HG02763 (cell line): ENCODE results near the gene ATP6V0A1.
"Not testable (repeated sequence)": the region's sequence is repeated elsewhere in the genome, so short reads cannot be mapped to it uniquely, and the experiment has no call there.

ENCODE experiments used
- ATAC-seq: cut with Tn5 transposase; IDR thresholded peaks from one replicate; pipeline ENCODE4 v1.9.1; 2021; ENCODE audit warnings: mild to moderate bottlenecking, moderate library complexity; ENCODE audit not compliant: unreplicated experiment

The ATP6V0A1 gene

GRCh38 chr17:42555961-42556617 is 97.4 kb downstream of the ATP6V0A1 start:
- ATAC-seq = not testable (repeated sequence)

DNA sequence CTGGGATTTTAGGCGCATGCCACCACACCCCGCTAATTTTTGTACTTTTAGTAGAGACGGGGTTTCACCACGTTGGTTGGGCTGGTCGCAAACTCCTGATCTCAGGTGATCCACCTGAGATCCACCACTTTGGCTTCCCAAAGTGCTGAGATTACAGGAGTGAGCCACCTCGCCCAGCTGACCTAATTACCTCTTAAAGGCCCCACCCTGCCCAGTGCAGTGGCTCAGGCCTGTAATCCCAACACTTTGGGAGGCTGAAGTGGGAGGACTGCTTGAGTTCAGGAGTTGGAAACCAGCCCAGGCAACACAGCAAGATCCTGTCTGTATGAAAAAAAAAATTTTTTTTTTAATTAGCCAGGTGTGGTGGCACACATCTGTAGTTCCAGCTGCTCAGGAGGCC is 100.4 kb downstream of the ATP6V0A1 start:
- no peak for ATAC-seq

GRCh38 chr17:42560246-42560645 is 101.6 kb downstream of the ATP6V0A1 start:
- no peak for ATAC-seq

DNA sequence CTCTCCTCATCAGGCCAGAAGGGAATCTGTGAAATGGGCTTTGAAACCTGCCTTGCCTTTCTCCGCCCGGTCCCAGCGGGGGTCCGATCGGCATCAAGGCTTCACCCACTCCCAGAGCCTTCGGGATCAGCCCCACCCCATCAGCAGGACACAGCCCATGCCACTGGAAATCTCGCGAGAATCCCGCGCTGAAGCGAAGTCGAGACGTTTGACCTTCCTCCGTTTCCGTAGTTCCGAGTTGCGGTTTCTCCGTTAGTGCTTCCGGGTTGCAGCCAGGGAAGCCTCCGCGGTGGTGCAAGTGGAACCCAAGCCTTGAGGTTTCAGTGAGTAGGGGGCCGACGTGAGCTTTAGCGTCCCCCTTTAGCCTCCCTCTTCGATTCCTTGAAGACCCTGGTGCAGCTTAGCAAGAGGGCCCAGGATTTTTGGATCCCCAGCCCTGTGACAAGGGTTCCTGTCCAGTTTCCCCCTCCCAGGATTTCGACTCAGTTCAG is 103.3 kb downstream of the ATP6V0A1 start, which contains the start of gene COASY:
Gene COASY, plus strand, starts transcription at position 252 of the 491 bp plus-strand sequence. CDS start 475 bp downstream, outside the sequence.
- no peak for ATAC-seq

DNA sequence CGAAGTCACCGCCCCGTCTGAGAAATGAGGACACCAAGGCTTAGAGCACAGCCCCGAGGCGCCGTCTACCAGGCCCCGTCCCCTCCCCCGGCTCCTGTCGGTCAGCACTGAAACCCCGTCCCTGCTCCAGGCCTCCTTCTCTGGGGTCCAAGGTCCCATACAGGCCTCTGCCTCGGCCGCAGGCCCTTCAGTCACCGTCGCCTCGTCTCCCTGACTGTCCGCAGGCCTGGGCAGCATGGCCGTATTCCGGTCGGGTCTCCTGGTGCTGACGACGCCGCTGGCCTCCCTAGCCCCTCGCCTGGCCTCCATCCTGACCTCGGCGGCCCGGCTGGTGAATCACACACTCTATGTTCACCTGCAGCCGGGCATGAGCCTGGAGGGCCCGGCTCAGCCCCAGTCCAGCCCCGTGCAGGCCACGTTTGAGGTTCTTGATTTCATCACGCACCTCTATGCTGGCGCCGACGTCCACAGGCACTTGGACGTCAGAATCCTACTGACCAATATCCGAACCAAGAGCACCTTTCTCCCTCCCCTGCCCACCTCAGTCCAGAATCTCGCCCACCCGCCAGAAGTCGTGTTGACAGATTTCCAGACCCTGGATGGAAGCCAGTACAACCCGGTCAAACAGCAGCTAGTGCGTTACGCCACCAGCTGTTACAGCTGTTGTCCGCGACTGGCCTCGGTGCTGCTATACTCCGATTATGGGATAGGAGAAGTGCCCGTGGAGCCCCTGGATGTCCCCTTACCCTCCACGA is 103.9 kb downstream of the ATP6V0A1 start:
- ATAC-seq = no peak

DNA sequence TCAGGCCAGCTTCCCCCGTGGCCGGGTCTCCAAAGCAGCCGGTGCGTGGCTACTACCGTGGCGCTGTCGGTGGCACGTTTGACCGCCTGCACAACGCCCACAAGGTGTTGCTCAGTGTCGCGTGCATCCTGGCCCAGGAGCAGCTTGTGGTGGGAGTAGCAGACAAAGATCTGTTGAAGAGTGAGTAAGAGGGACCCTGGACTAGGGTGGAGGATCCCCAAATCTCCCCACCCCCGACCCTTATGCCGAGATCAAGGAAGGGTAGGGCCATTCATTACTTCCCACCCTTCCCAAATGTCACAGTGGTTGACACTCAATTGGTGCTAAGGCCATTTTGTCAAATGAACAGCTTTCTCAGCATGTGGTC is 104.4 kb downstream of the ATP6V0A1 start:
- ATAC-seq = no peak

GRCh38 chr17:42563543-42563942 is 104.9 kb downstream of the ATP6V0A1 start:
- no peak for ATAC-seq

- no peak for ATAC-seq
These were observed 105.3 kb downstream of the ATP6V0A1 start for GRCh38 chr17:42563950-42564349.

- no peak for ATAC-seq
These were observed 106.3 kb downstream of the ATP6V0A1 start for GRCh38 chr17:42564815-42565522.

- no peak for ATAC-seq
These were observed 107.0 kb downstream of the ATP6V0A1 start for GRCh38 chr17:42565523-42566214.

DNA sequence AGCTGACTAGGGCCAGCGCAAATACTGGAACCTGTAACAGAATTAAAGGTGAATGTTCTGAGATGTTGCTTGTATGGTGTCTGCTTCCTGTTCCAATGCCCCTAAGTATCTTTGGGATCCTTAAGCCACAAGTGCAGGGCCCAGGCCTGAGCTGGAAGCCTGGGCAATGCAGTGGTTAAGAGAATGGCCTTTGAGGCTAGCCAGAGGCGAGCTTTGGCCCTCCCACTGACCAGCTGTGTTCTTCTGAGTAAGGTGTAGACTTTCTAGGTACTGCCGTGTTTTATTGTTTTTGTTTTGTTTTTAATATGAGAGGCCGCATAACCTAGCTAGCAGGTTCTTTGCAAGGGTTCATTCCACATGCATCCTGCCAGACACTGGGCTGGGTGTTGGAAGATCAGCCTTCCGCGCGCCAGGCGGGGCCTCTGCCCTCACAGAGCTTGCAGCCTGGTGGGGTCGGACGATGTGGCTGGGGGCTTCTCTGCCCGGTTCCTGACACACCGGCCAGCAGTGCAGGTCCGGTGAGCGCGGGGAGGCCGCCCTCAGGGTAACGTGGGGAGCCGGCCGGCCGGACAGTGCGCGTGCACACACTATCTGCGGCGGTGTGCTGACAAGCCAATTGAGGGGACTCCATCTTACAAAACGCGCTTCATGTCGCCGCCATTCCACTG is 107.7 kb downstream of the ATP6V0A1 start:
- ATAC-seq = no peak

GRCh38 chr17:42566883-42567573 is 108.3 kb downstream of the ATP6V0A1 start, which contains the start of gene MLX:
Gene MLX (plus strand): TSS chr17:42567100. CDS start chr17:42567125, 25 bp downstream.
- ATAC-seq = peak; percentile 54

DNA sequence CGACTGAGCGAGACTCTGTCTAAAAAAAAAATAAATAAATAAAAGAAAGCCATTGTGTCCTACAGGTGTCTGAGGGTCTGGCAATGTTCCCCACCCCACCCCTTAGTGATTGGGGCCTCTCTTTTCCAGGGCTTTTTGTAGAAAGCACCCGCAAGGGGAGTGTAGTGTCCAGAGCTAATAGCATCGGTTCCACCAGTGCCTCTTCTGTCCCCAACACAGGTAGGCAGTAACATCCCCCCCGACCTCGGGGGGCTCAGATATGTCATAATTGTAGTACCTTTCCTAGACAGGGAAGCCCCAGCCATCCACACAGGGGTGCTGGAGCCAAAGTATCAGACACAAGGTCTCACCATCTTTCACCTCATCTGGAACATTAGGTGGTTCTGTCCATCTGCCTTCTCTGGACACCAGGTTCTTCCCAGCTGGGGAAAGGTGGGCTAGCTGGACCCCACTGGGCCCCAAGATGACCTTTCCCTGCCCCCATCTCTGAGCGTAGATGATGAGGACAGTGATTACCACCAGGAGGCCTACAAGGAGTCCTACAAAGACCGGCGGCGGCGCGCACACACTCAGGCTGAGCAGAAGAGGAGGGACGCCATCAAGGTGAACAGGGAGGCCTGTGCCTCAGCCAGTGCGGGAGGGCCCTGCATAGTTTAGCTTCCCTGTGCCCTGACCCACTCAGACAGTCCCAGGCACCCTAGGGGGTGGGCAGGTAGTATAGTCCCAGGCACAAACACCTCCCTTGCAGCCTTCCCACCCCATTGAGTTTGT is 109.8 kb downstream of the ATP6V0A1 start:
- no peak for ATAC-seq

- ATAC-seq = no peak
These were observed 113.0 kb downstream of the ATP6V0A1 start for GRCh38 chr17:42571435-42572225.
